H1 (cell line): ENCODE results near the gene AGAP1. TPM values are rescaled to one million over a fixed set of nuclear protein-coding genes. Genes with fewer than 3 reads are reported as not detected.

ENCODE experiments used
- ATF2 ChIP-seq: IDR thresholded peaks from 2 replicates; pipeline ENCODE4 v1.6.1; 2012; ENCODE audit warnings: low read length, inconsistent platforms
- CHD7 ChIP-seq: fragments of 300-600 bp; sonication (generic); IDR thresholded peaks from 2 replicates; pipeline ENCODE4 v1.7.1; 2012; ENCODE audit warnings: low read length, moderate library complexity, mild to moderate bottlenecking, inconsistent platforms; ENCODE audit not compliant: insufficient replicate concordance
- CTBP2 ChIP-seq: IDR thresholded peaks from 2 replicates; pipeline ENCODE4 v1.7.0; 2011; ENCODE audit warnings: borderline replicate concordance, mild to moderate bottlenecking, moderate library complexity, mixed read lengths, low read length; ENCODE audit not compliant: insufficient read depth, insufficient read length
- HDAC6 ChIP-seq: IDR thresholded peaks from one replicate; pipeline ENCODE4 v1.7.1; 2012; ENCODE audit warnings: low read depth, mild to moderate bottlenecking, inconsistent platforms, low read length, moderate library complexity
- polyA plus RNA-seq, 7 experiments: library from polyadenylated mRNA; depleted of rRNA in 3 of 7; stranded (reverse) in 5 of 7; unstranded in 2 of 7; fragments of >200 nt in 5 of 7; fragments of 200-250 nt in 2 of 7; gene quantifications; 1 replicate in 5 of 7; 2 replicates in 1 of 7; 4 replicates in 1 of 7; pipeline versions ENCODE4 v1.2.1 to v1.2.3, GENCODE V29; 2011 to 2013; ENCODE audit warnings: missing spikeins in 2 of 7, mixed read lengths in 2 of 7
- total RNA-seq: library from RNA; stranded (reverse); fragmentation: NEBNext Ultra II Directional; extraction: Animal tissue kit (Norgen Biotek cat#: 25700); gene quantifications from 2 replicates; pipeline ENCODE4 v1.2.1, GENCODE V29; 2021

AGAP1 gene
- total and polyA plus RNA-seq, 2 of the 8 experiments (the other 6 are each of a cell fraction or from before 2014, with no cell fraction given) = 18.1 to 39.4 TPM

GRCh38 chr2:235981631-235982030 is 487.8 kb downstream of the AGAP1 start (continued):
- no peak for TF ChIP-seq ATF2
- TF ChIP-seq CTBP2 = no peak
- no peak for TF ChIP-seq HDAC6
- TF ChIP-seq CHD7 = no peak
